GOT3 (cell line): ENCODE data around the gene C10orf143.
"Not testable (repeated sequence)": the region's sequence is repeated elsewhere in the genome, so short reads cannot be mapped to it uniquely, and the experiment has no call there.

Experiments used
- DNase-seq: peaks from one replicate; lab custom pipeline; 2025; ENCODE audit warnings: mixed read lengths; lab: John Stamatoyannopoulos, UW

The C10orf143 gene

GRCh38 chr10:130110246-130111112 lies at the start of gene C10orf143:
Gene C10orf143, minus strand, starts transcription at chr10:130110830. Its CDS starts 58 bp downstream, at chr10:130110772.
- DNase-seq, result peak; percentile 98

- no peak for DNase-seq
These were observed 48.7 kb upstream of the C10orf143 start for GRCh38 chr10:130159192-130159794.

DNA sequence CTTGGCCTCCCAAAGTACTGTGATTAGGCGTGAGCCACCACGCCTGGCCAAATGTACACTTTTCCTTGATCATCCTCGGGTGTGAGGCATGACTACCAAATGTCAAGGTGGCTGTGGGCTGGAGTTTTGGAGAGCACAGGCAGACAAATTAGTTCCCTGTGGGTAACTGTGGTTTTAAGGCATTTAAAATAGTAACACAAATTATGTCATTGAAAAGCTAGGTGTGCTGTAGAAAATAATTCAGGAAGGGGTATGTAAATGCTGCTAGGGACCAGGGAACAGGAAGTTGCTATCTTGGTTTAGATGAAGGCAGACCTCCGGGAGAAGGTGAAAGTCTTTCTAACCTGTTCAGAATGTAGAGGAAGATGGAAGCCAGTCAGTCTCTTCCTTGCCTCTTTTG lies 35.4 kb upstream of the C10orf143 start:
- no peak for DNase-seq

DNA sequence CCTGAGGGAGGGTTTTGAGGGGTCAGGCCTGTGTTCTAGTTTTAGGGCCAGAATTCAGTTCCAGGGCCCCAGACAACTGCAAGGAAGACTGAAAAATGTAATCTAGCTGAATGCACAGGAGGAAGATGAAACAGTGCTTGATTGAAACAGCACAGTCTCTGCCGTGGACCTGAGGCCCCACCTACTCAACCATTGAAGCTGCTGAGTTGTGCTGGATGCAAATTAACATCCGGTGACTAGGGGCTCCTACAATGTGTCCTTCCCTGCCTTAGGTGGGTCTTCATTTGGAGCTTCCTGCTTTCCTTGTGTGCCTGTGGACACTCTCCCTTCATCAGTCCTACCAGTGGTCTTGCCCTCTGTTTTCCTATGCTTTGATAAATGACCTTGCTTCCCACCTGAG lies 31.2 kb upstream of the C10orf143 start:
- DNase-seq, result no peak

GRCh38 chr10:130141460-130141859 lies 30.8 kb upstream of the C10orf143 start:
- DNase-seq, result no peak

- no peak for DNase-seq
These were observed 30.4 kb upstream of the C10orf143 start for GRCh38 chr10:130141038-130141437.

GRCh38 chr10:130140425-130140824 lies 29.8 kb upstream of the C10orf143 start:
- no peak for DNase-seq

DNA sequence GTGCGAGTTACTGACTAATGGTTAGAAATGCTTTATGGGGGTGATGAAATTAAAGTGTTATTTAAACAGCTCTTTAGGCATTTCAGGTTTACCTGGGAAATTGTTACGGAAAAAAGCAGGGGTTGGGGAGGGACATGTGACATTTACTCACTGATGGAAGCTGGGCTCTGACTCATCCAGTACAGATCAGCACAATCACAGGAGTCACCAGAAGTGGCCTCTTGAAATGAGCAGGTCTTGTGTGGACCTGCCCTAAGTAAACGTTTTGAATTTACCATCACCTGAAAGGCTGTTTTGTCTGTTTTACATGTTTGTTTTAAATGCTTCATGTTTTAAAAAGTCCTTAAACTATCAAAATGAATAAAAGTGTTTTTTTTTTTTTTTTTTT lies 27.8 kb upstream of the C10orf143 start:
- DNase-seq, result no peak

DNA sequence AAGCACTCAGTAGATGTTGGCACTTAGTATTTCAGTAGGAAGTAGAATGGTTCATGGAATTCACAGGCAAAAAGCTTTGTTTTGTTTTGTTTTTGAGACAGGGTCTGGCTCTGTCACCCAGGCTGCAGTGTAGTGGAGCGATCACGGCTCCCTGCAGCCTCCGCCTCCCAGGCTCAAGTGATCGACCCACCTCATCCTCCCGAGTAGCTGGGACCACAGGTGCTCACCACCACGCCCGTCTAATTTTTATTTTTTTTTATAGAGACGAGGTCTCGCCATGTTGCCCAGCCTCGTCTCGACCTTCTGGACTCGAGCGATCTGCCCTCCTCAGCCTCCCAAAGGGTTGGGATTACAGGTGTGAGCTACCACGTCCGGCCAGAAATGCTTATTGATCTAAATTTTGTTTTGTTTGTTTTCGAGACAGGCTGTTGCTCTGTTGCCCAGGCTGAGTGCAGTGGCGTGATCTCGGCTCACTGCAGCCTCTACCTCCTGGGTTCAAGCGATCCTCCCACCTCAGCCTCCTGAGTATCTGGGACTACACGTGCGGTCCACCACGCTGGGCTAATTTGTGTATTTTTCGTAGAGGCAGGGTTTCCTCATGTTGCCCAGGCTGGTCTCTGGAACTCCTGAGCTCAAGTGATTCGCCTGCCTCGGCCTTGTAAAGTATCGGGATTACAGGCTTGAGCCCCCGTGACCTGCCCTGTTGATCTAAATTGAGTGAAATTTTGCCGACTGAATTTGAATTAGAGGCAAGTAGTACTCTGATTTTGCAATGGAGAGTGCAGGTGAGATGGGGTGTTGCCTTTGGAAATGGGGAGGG lies 27.2 kb upstream of the C10orf143 start:
- DNase-seq, result no peak

- no peak for DNase-seq
These were observed 26.4 kb upstream of the C10orf143 start for GRCh38 chr10:130137090-130137448.

- DNase-seq, result peak; percentile 40
These were observed 25.8 kb upstream of the C10orf143 start, which contains the start of gene GLRX3 for GRCh38 chr10:130136226-130137089. Gene GLRX3, plus strand, starts transcription at chr10:130136391. Its CDS starts 30 bp downstream, at chr10:130136421.

GRCh38 chr10:130135676-130136225 lies 25.1 kb upstream of the C10orf143 start:
- DNase-seq, result no peak

DNA sequence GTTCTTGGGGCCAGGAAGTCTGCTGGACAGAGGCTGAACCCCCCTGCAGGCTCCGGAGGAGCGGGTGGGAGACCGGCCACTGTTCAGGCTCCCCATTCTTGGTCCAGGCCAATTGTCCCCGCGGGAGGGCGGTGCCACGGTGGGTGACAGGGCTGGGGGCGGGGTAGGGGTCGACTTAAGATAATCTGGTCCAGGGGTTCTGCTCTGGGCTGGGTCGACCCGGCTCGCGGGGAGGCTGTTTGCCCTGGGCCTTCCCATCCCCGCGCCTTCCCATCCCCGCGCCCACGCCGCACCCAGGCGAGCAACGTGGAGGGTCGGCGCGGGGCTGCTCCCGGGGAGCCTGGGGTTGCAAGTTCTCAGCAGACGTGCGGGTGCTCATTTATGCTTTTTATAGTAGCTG lies 18.3 kb upstream of the C10orf143 start:
- no peak for DNase-seq

- DNase-seq, result no peak
These were observed 17.6 kb upstream of the C10orf143 start for GRCh38 chr10:130128062-130128781.

DNA sequence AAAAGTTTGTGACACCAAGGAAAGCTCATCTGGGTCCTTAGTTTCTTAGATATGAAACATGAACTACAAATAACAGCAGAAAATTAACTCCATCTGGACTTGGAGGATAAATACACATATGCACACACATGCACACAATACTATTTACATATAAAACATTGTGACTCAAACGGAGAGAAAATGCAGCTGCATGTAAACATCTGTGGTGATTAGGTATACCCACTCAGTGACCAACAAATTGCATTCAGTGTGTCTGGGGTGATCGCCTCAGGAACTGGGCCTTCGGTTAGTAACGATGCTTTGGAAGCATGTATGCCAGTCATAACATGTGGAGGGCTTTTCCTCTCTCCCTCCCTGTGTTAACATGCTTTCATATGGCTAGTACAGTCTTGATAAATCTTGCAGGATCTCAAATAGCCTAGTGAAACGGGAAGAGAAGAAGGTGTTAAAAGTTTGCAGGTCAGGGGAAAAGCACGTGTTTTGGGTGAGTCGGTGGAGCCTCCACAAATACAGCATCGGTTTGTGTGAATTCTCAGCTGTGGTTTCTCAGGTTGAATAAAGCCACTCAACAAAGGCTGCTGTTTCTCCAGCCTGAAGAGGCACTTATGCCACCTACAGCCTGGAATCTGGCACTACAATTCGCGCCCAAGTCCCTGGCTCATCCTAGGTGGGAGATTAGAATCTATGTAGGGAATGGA lies 16.9 kb upstream of the C10orf143 start:
- DNase-seq, result peak; percentile 18

GRCh38 chr10:130121486-130122079 lies 11.0 kb upstream of the C10orf143 start:
- DNase-seq, result no peak

DNA sequence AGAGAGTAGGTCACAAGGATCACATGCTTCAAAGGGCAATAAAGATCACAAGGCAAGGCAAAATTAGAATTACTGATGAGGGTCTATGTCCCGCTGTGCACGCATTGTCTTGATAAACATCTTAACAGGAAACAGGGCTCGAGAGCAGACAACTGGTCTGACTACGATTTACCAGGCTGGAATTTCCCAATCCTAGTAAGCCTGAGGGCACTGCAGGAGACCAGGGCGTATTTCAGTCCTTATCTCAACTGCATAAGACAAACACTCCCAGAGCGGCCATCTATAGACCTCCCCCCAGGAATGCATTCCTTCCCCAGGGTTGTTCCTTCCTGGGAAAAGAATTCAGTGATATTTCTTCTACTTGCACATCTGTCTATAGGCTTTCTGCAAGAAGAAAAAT lies 6.9 kb upstream of the C10orf143 start:
- DNase-seq, result not testable (repeated sequence)

DNA sequence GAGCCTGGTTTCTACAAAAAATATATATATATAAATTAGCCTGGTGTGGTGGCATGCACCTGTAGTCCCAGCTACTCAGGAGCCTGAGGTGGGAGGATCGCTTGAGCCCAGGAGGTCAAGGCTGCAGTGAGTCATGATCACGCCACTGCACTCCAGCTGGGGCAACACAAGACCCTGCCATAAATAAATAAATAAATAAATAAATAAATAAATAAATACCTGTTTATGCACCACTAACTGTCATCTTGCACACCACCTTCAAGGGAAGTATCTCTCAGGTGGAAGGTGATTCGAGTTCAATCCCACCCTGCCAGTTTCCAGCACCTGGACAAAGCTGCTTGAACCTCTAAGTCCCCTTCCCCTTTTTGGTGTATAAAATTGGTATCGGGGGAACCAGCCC lies 6.3 kb upstream of the C10orf143 start:
- DNase-seq, result not testable (repeated sequence)

GRCh38 chr10:130112821-130113220 lies 2.2 kb upstream of the C10orf143 start:
- DNase-seq, result no peak

DNA sequence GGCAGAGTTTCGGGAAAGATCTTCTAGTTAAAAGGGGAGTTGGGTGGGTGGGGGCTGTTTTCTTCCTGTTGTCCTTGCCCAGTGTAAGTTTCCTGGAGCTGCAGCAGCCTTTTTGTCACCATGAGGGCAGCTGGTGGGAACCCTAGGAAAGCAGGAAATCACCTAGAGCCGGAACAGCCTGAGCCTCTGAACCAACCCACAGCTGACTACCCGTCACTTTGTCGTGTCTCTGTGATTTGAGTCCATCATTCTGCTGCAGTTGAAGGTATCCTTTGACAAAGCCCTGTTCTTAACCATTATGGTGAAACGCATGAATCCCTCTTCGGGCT lies 1.2 kb upstream of the C10orf143 start:
- no peak for DNase-seq
